ENCODE data around the gene TPGS2.
"Not testable (repeated sequence)": the region's sequence is repeated elsewhere in the genome, so short reads cannot be mapped to it uniquely, and the experiment has no call there.

Gene TPGS2

DNA sequence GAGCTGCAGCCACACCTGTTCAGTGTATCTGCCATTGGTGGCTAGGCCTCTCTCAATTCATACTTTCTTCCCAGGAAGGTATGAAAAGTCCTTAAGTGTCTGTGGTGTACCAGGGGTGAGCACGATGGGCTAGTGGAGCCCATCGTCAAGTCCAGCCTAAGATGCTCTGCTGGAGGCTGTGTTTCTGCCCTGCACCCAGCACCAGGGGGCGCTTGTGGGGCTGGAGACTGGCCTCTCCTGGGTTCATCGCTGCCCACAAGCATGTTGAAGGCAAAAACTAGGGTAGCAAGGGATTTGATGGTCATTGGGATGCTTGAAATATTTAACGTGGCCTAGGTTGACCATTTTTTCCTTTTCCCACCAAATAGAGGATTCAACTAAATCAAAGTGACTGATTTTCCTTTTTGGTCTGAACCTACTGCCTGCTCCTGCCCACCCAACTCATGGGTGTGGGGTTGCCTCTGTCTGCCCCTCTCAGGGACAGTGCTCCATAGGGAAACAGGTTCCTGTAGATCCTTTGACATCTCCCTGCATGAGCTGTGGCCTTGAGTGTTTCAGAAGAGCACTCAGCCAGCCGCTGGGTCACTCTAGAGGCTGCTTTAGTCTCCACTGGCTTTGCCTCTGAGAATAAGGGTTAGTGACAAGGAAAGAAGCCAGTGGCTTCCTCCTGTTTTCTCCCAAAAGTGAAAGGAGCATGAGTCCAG, 59.0 kb downstream of the TPGS2 start:
- Histone ChIP-seq H3K36me3 (ENCODE audit: control insufficient read depth, insufficient read depth, low read length) (no peaks in the 10 kb centered on the region), H3K9ac (ENCODE audit: low read length) (no peak overlapping the region), H3K4me3 (ENCODE audit: low read length) (no peak overlapping the region), H3K9me3 (ENCODE audit: control insufficient read depth, low read length) (no peaks in the 10 kb centered on the region), H3K27me3 (ENCODE audit: control insufficient read depth, insufficient read depth, low read length) (no peaks in the 10 kb centered on the region), H3K4me1 (ENCODE audit: control insufficient read depth, insufficient read depth, low read length) (no peaks in the 10 kb centered on the region)

DNA sequence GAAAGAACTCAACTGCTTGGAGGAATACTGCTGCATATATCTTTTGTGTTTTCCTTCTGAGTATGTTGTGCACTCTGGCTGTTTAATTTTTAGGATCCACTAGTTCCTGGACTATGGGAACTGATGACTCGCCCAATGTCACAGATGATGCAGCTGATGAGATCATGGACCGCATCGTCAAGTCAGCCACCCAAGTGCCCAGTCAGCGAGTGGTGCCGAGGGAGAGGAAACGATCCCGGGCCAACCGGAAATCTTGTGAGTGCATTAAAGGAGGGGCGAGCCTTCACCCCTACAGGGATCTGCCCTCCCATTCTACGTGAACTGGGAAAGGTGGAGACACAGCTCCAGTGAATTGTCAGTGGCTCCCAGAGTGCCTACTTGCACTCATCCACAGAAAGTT, 59.6 kb downstream of the TPGS2 start:
- Histone ChIP-seq H3K27me3 (ENCODE audit: control insufficient read depth, insufficient read depth, low read length) (no peaks in the 10 kb centered on the region), H3K4me3 (ENCODE audit: low read length) (no peak overlapping the region), H3K9me3 (ENCODE audit: control insufficient read depth, low read length) (no peaks in the 10 kb centered on the region), H3K9ac (ENCODE audit: low read length) (no peak overlapping the region), H3K4me1 (ENCODE audit: control insufficient read depth, insufficient read depth, low read length) (no peaks in the 10 kb centered on the region), H3K36me3 (ENCODE audit: control insufficient read depth, insufficient read depth, low read length) (no peaks in the 10 kb centered on the region)

DNA sequence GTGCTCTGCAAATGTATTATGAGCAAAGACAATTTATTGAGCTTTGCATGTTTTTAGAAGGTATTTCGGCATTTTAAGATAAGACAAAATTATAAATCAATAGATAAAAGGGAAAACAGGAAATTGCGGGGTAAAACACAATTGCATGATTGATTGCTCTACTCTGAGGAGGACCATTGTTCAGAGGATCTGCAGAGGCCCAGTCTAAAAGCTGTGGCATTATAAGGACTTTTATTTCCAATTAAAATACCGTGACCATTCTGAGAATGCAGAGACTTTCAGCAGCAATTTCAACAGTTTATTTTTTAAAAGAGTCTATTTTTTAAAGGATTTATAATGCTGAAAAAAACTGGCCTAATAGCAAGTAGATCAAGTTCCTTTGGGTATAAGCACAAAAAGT, 62.0 kb downstream of the TPGS2 start:
- Histone ChIP-seq H3K9ac (ENCODE audit: low read length) (no peak overlapping the region), H3K9me3 (ENCODE audit: control insufficient read depth, low read length) (no peaks in the 10 kb centered on the region), H3K4me3 (ENCODE audit: low read length) (no peak overlapping the region), H3K27me3 (ENCODE audit: control insufficient read depth, insufficient read depth, low read length) (no peaks in the 10 kb centered on the region), H3K4me1 (ENCODE audit: control insufficient read depth, insufficient read depth, low read length) (no peaks in the 10 kb centered on the region), H3K36me3 (ENCODE audit: control insufficient read depth, insufficient read depth, low read length) (no peaks in the 10 kb centered on the region)

DNA sequence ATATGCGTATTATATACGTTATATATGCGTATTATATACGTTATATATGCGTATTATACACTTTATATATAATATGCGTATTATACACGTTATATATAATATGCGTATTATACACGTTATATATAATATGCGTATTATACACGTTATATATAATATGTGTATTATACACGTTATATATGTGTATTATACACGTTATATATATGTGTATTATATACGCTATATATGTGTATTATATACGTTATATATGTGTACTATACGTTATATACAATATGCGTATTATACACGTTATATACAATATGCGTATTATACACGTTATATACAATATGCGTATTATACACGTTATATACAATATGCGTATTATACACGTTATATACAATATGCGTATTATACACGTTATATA, 65.8 kb downstream of the TPGS2 start:
- not testable (repeated sequence) for H3K4me3 ChIP-seq (ENCODE audit: low read length); H3K27me3 ChIP-seq (ENCODE audit: control insufficient read depth, insufficient read depth, low read length); H3K9me3 ChIP-seq (ENCODE audit: control insufficient read depth, low read length); H3K9ac ChIP-seq (ENCODE audit: low read length); H3K36me3 ChIP-seq (ENCODE audit: control insufficient read depth, insufficient read depth, low read length); H3K4me1 ChIP-seq (ENCODE audit: control insufficient read depth, insufficient read depth, low read length)

DNA sequence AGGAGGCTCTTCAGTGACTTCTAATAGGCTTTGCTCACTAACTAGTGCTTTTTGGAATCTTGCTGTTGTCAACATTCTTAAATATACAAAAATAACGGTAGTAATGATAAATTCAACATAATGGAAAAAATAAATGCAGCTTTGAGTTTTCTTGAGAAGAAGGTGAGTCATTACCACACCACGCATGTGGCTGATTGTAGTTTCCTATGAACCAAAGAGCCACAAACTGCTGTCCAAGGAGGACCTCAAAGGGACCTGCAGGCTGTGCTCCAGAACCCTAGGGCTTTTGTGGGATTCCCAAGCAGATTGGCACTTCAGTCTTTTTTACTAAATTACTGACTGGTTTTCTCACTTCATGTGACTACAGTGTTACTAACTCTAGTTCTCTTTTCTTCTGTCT, 66.7 kb downstream of the TPGS2 start:
- no peaks in the 10 kb centered on the region for H3K9me3 ChIP-seq (ENCODE audit: control insufficient read depth, low read length)
- no peaks in the 10 kb centered on the region for H3K27me3 ChIP-seq (ENCODE audit: control insufficient read depth, insufficient read depth, low read length)
- no peaks in the 10 kb centered on the region for H3K4me1 ChIP-seq (ENCODE audit: control insufficient read depth, insufficient read depth, low read length)
- no peaks in the 10 kb centered on the region for H3K36me3 ChIP-seq (ENCODE audit: control insufficient read depth, insufficient read depth, low read length)
- H3K4me3 ChIP-seq (ENCODE audit: low read length): no peak overlapping the region
- H3K9ac ChIP-seq (ENCODE audit: low read length): no peak overlapping the region

DNA sequence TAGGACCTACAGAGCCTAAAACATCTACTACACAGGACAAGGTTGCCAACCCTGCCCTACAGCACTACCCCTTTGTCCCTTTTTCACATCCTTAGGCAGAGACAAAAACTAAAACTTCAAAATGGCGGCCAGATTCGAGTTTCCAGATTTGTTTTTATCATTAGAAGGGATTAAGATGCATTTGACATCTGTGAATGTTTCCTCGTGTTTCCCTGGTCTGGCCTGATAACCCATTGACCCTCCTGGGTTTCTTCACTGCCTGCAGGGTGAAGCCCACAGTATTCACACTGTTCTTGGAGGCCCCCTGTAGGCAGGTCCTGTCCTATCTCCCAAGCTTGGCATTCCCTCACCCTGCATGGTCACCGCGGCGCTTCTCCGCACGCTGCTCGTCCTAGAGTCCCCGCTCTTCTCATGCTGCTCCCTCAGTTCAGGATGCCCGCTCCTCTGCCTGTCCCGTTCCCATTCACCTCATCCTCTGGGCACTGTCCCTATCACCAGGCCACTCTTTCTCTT, 67.6 kb downstream of the TPGS2 start:
- H3K9ac ChIP-seq (ENCODE audit: low read length): no peak overlapping the region
- H3K9me3 ChIP-seq (ENCODE audit: control insufficient read depth, low read length): no peaks in the 10 kb centered on the region
- H3K27me3 ChIP-seq (ENCODE audit: control insufficient read depth, insufficient read depth, low read length): no peaks in the 10 kb centered on the region
- no peaks in the 10 kb centered on the region for H3K4me1 ChIP-seq (ENCODE audit: control insufficient read depth, insufficient read depth, low read length)
- no peaks in the 10 kb centered on the region for H3K36me3 ChIP-seq (ENCODE audit: control insufficient read depth, insufficient read depth, low read length)
- no peak overlapping the region for H3K4me3 ChIP-seq (ENCODE audit: low read length)

DNA sequence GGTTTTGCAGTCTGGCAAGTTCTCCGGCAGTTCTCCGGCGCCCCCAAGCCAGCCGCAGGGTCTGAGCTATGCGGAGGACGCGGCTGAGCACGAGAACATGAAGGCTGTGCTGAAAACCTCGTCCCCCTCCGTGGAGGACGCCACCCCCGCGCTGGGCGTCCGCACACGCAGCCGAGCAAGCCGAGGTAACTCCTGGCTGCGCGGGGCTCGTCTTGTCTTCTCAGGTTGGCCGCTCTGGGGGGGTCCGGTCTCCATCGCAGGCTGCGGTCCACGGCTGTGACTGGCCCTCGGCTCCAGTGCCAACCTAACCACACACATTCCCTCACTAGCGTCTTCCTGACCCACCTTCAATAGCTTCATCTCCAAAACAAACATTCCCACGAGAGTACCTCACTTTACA, 68.2 kb downstream of the TPGS2 start:
- H3K36me3 ChIP-seq (ENCODE audit: control insufficient read depth, insufficient read depth, low read length): no peaks in the 10 kb centered on the region
- H3K27me3 ChIP-seq (ENCODE audit: control insufficient read depth, insufficient read depth, low read length): no peaks in the 10 kb centered on the region
- H3K4me3 ChIP-seq (ENCODE audit: low read length): no peak overlapping the region
- no peaks in the 10 kb centered on the region for H3K9me3 ChIP-seq (ENCODE audit: control insufficient read depth, low read length)
- H3K9ac ChIP-seq (ENCODE audit: low read length): no peak overlapping the region
- no peaks in the 10 kb centered on the region for H3K4me1 ChIP-seq (ENCODE audit: control insufficient read depth, insufficient read depth, low read length)

DNA sequence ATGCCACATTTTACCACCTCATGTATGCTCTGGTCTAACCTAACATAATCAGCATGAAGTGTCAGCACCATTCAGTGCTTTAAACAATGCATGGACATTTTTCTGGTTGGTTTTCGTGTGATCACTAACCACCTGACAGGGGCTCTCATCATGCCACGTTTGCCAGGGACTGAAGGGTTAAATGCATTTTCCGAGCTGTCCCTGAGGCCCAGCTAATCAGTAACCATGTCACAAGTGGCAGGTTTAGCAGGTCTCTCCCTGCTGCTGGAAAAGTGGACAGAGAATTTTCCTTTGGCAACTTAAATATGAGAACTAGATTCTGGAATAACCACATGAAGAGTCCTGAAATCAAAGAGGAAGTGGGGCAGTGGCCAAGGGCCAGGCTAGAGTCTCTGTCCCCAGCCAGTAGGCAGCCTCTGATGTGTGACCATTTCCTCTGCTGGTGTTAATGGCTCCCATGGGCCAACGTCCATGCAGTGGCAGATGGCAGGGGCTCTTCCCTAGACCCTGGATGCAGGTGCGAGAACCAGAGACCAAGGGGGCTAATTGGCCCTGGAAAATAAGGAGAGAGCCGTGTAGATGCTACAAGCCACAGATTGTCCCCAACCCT, 69.5 kb downstream of the TPGS2 start:
- H3K27me3 ChIP-seq (ENCODE audit: control insufficient read depth, insufficient read depth, low read length): no peaks in the 10 kb centered on the region
- H3K4me3 ChIP-seq (ENCODE audit: low read length): no peak overlapping the region
- no peaks in the 10 kb centered on the region for H3K9me3 ChIP-seq (ENCODE audit: control insufficient read depth, low read length)
- H3K9ac ChIP-seq (ENCODE audit: low read length): no peak overlapping the region
- no peaks in the 10 kb centered on the region for H3K36me3 ChIP-seq (ENCODE audit: control insufficient read depth, insufficient read depth, low read length)
- H3K4me1 ChIP-seq (ENCODE audit: control insufficient read depth, insufficient read depth, low read length): no peaks in the 10 kb centered on the region

DNA sequence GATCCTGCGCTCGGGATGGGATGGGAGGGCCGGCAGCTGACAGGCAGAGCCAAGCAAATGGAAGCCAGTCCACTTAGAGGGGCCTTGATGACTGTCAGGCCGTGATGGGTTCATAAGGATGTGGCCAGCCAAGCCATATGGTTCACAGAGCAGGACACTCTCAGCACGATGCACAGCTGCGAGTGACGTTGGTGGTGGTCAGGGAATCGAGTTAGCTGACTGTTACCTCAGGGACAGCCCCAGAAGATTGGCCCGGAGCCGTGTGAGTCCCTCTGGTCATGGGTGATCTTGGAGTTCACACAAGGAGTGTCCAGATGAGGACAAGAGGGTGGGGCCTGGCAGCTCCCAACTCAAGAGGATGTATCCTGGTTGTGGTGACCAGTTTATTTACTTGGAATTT, 70.2 kb downstream of the TPGS2 start:
- Histone ChIP-seq H3K4me1 (ENCODE audit: control insufficient read depth, insufficient read depth, low read length) (no peaks in the 10 kb centered on the region), H3K36me3 (ENCODE audit: control insufficient read depth, insufficient read depth, low read length) (no peaks in the 10 kb centered on the region), H3K9ac (ENCODE audit: low read length) (no peak overlapping the region)

DNA sequence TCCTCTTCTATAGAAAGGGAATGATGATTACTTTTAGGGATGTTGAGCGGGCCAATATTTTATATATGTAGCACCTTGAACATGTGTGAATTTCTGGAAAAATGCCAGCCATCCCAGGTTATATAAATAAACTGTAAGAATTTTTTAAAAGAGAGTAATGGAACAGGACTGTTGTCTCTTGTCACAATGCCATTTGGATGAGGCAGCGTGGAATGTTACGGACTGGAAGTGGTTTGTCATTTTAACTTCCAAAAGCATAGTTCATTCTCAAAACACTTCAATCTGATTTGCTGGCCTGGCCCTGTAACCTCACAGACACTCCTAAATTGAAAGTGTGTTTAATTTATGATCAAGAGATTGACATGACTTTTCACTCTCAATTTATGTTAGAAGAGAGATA, 70.8 kb downstream of the TPGS2 start:
- Histone ChIP-seq H3K4me3 (ENCODE audit: low read length) (no peak overlapping the region), H3K9me3 (ENCODE audit: control insufficient read depth, low read length) (no peaks in the 10 kb centered on the region), H3K4me1 (ENCODE audit: control insufficient read depth, insufficient read depth, low read length) (no peaks in the 10 kb centered on the region), H3K27me3 (ENCODE audit: control insufficient read depth, insufficient read depth, low read length) (no peaks in the 10 kb centered on the region), H3K9ac (ENCODE audit: low read length) (no peak overlapping the region), H3K36me3 (ENCODE audit: control insufficient read depth, insufficient read depth, low read length) (no peaks in the 10 kb centered on the region)

More for the DNA sequence above, 70.2 kb downstream of the TPGS2 start:
- Histone ChIP-seq H3K9me3 (ENCODE audit: control insufficient read depth, low read length) (no peaks in the 10 kb centered on the region), H3K4me3 (ENCODE audit: low read length) (no peak overlapping the region), H3K27me3 (ENCODE audit: control insufficient read depth, insufficient read depth, low read length) (no peaks in the 10 kb centered on the region)

DNA sequence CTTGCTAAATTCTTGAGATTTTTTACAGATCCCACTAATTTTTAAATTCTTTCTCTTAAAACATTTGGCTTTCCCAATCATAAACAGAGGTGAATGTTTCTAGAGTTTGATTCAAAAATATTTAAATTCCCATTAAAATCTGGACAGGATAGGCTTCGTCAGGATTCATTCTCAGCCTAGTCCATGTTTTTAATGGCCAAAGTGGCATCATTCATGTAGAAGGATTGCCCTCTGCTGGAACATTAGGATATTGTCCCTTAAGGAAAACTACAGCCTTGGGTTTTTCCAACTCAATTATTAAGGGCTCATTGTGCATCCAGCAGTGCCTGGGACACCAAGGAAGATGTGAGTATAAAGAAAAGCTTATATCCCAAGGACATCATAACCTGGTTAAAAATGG, 71.7 kb downstream of the TPGS2 start:
- no peaks in the 10 kb centered on the region for H3K4me1 ChIP-seq (ENCODE audit: control insufficient read depth, insufficient read depth, low read length)
- H3K36me3 ChIP-seq (ENCODE audit: control insufficient read depth, insufficient read depth, low read length): no peaks in the 10 kb centered on the region
- no peaks in the 10 kb centered on the region for H3K27me3 ChIP-seq (ENCODE audit: control insufficient read depth, insufficient read depth, low read length)
- no peaks in the 10 kb centered on the region for H3K9me3 ChIP-seq (ENCODE audit: control insufficient read depth, low read length)
- no peak overlapping the region for H3K4me3 ChIP-seq (ENCODE audit: low read length)
- no peak overlapping the region for H3K9ac ChIP-seq (ENCODE audit: low read length)

DNA sequence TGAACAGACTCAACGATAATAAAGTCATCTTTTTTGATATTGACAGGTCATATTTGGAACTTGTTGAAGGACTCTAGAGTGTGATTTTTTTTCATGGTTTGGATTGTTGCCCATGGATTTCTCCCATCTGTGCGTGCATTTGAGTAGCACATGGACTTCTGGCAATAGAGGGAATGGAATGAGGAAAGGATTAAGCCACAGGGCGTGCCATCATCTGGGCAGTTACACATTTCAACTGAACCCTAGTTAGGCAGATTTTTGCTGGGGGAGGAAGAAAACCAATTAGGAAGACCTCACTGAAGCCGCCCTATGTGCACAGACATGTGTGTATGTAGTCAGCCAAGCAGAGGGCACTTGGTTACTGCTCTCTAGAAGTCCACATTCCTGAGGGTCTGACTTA, 72.6 kb downstream of the TPGS2 start:
- Histone ChIP-seq H3K9ac (ENCODE audit: low read length) (no peak overlapping the region), H3K36me3 (ENCODE audit: control insufficient read depth, insufficient read depth, low read length) (no peaks in the 10 kb centered on the region), H3K27me3 (ENCODE audit: control insufficient read depth, insufficient read depth, low read length) (no peaks in the 10 kb centered on the region), H3K9me3 (ENCODE audit: control insufficient read depth, low read length) (no peaks in the 10 kb centered on the region), H3K4me3 (ENCODE audit: low read length) (no peak overlapping the region), H3K4me1 (ENCODE audit: control insufficient read depth, insufficient read depth, low read length) (no peaks in the 10 kb centered on the region)

All from mucosa of stomach (tissue), 1 donor.